SK-N-SH treated with all-trans-retinoic acid at 6 μM for 48 hours (cell line): ENCODE results near the gene SCN2B.

ENCODE experiments used
- ATAC-seq: fragments of 200-7000 bp; cut with Tn5 transposase; 3 replicates; pipeline ENCODE4 v1.9.1; 2020; ENCODE audit warnings: mild to moderate bottlenecking, moderate library complexity
- ARNTL ChIP-seq: fragments of 450-650 bp; formaldehyde crosslinking; IDR thresholded peaks from 2 replicates; pipeline ENCODE4 v1.5.0; 2020; ENCODE audit warnings: low read depth, mild to moderate bottlenecking, moderate library complexity, borderline replicate concordance
- BACH2 ChIP-seq: fragments of 250-450 bp; sonication (Bioruptor Pico); IDR thresholded peaks from 2 replicates; pipeline ENCODE4 v1.9.0; 2021; ENCODE audit warnings: mild to moderate bottlenecking, borderline replicate concordance
- CSDC2 ChIP-seq: fragments of 250-450 bp; sonication (Bioruptor Pico); IDR thresholded peaks from 2 replicates; pipeline ENCODE4 v1.5.0; 2020; ENCODE audit warnings: mild to moderate bottlenecking, moderate library complexity
- CSRNP3 ChIP-seq: fragments of 250-450 bp; sonication (Bioruptor Pico); IDR thresholded peaks from 2 replicates; pipeline ENCODE4 v1.5.1; 2021; ENCODE audit warnings: mild to moderate bottlenecking, moderate library complexity
- ESRRG ChIP-seq: fragments of 250-450 bp; sonication (Bioruptor Pico); IDR thresholded peaks from 2 replicates; pipeline ENCODE4 v1.6.1; 2021; ENCODE audit warnings: mild to moderate bottlenecking
- GLIS3 ChIP-seq: fragments of 250-450 bp; sonication (Bioruptor Pico); IDR thresholded peaks from 2 replicates; pipeline ENCODE4 v1.5.0; 2020; ENCODE audit warnings: mild to moderate bottlenecking, moderate library complexity
- ISL1 ChIP-seq: fragments of 250-450 bp; sonication (Bioruptor Pico); IDR thresholded peaks from 2 replicates; pipeline ENCODE4 v2.1.2; 2022; ENCODE audit warnings: mild to moderate bottlenecking, moderate library complexity
- OSR1 ChIP-seq: fragments of 250-450 bp; sonication (Bioruptor Pico); IDR thresholded peaks from 2 replicates; pipeline ENCODE4 v1.8.0; 2022; ENCODE audit warnings: moderate library complexity, mild to moderate bottlenecking, inconsistent platforms
- PPARA ChIP-seq: fragments of 250-450 bp; sonication (Bioruptor Pico); IDR thresholded peaks from 2 replicates; pipeline ENCODE4 v1.5.0; 2020; ENCODE audit warnings: mild to moderate bottlenecking, borderline replicate concordance
- RARB ChIP-seq: fragments of 250-450 bp; sonication (Bioruptor Pico); IDR thresholded peaks from 2 replicates; pipeline ENCODE4 v1.8.0; 2021; ENCODE audit warnings: mild to moderate bottlenecking, moderate library complexity
- SNAI2 ChIP-seq: fragments of 250-450 bp; sonication (Bioruptor Pico); IDR thresholded peaks from 2 replicates; pipeline ENCODE4 v1.5.0; 2020; ENCODE audit warnings: mild to moderate bottlenecking, moderate library complexity
- TCF4 ChIP-seq: fragments of 250-450 bp; sonication (Bioruptor Pico); IDR thresholded peaks from 2 replicates; pipeline ENCODE4 v1.8.0; 2021; ENCODE audit warnings: mild to moderate bottlenecking, moderate library complexity, borderline replicate concordance
- TOX ChIP-seq: fragments of 250-450 bp; sonication (Bioruptor Pico); IDR thresholded peaks from 2 replicates; pipeline ENCODE4 v1.8.0; 2021; ENCODE audit warnings: mild to moderate bottlenecking, moderate library complexity, borderline replicate concordance
- ZC3H10 ChIP-seq: fragments of 250-450 bp; sonication (Bioruptor Pico); IDR thresholded peaks from 2 replicates; pipeline ENCODE4 v1.5.1; 2021; ENCODE audit warnings: mild to moderate bottlenecking, moderate library complexity
- ZFP3 ChIP-seq: fragments of 250-450 bp; sonication (Bioruptor Pico); IDR thresholded peaks from 2 replicates; pipeline ENCODE4 v1.5.0; 2020; ENCODE audit warnings: mild to moderate bottlenecking, moderate library complexity
- ZFP30 ChIP-seq: fragments of 450-650 bp; formaldehyde crosslinking; IDR thresholded peaks from 2 replicates; pipeline ENCODE4 v1.5.0; 2022; ENCODE audit warnings: mild to moderate bottlenecking, moderate library complexity
- ZNF565 ChIP-seq: fragments of 450-650 bp; formaldehyde crosslinking; conservative IDR thresholded peaks from 2 replicates; pipeline ENCODE4 v1.5.0; 2020; ENCODE audit warnings: low read depth, mild to moderate bottlenecking, moderate library complexity
- ZNF70 ChIP-seq: fragments of 450-650 bp; formaldehyde crosslinking; IDR thresholded peaks from 2 replicates; pipeline ENCODE4 v1.5.0; 2020; ENCODE audit warnings: mild to moderate bottlenecking, moderate library complexity
- ZNF8 ChIP-seq: fragments of 450-650 bp; formaldehyde crosslinking; IDR thresholded peaks from 2 replicates; pipeline ENCODE4 v1.5.0; 2020; ENCODE audit warnings: mild to moderate bottlenecking, moderate library complexity
- TF ChIP-seq, protein P1 (sequence below): fragments of 250-450 bp; sonication (Bioruptor Pico); IDR thresholded peaks from 2 replicates; pipeline ENCODE4 v1.8.0; 2021; ENCODE audit warnings: low read depth, mild to moderate bottlenecking, moderate library complexity, borderline replicate concordance
- TF ChIP-seq, protein P2 (sequence below): fragments of 250-450 bp; sonication (Bioruptor Pico); IDR thresholded peaks from 2 replicates; pipeline ENCODE4 v1.8.0; 2020; ENCODE audit warnings: mild to moderate bottlenecking, moderate library complexity, borderline replicate concordance
- TF ChIP-seq, protein P3 (sequence below): fragments of 250-450 bp; sonication (Bioruptor Pico); IDR thresholded peaks from 2 replicates; pipeline ENCODE4 v1.5.1; 2020; ENCODE audit warnings: low read depth, mild to moderate bottlenecking, moderate library complexity

SCN2B gene

DNA sequence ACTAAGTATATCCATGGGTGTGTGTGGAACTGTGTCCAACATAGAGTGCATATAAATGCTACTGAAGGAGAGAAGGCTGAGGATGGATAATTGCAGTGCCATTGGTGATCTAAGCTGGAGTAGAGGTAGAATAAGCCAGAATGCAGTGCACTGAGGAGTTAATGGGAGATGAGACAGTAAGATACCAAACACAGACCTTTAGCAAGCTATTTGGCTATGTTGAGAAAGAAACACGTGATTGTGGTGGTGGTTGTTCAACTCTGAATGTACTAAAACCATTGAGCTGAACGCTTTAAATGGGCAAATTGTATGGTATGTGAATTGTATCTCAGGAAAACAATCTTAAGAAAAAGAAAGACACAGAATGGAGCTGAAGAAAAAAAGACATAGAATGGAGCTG is 25.5 kb upstream of the SCN2B start:
- no peak for ATAC-seq
- TF ChIP-seq ZFP30 (CRISPR knock-in tag) (no peak), ISL1 (CRISPR knock-in tag) (no peak), ZNF70 (CRISPR knock-in tag) (no peak), ZC3H10 (no peak), OSR1 (CRISPR knock-in tag) (no peak), CSRNP3 (no peak)
- TF ChIP-seq, protein P1, sequence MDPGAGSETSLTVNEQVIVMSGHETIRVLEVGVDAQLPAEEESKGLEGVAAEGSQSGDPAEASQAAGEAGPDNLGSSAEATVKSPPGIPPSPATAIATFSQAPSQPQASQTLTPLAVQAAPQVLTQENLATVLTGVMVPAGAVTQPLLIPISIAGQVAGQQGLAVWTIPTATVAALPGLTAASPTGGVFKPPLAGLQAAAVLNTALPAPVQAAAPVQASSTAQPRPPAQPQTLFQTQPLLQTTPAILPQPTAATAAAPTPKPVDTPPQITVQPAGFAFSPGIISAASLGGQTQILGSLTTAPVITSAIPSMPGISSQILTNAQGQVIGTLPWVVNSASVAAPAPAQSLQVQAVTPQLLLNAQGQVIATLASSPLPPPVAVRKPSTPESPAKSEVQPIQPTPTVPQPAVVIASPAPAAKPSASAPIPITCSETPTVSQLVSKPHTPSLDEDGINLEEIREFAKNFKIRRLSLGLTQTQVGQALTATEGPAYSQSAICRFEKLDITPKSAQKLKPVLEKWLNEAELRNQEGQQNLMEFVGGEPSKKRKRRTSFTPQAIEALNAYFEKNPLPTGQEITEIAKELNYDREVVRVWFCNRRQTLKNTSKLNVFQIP, result no peak
- TF ChIP-seq, protein P2, sequence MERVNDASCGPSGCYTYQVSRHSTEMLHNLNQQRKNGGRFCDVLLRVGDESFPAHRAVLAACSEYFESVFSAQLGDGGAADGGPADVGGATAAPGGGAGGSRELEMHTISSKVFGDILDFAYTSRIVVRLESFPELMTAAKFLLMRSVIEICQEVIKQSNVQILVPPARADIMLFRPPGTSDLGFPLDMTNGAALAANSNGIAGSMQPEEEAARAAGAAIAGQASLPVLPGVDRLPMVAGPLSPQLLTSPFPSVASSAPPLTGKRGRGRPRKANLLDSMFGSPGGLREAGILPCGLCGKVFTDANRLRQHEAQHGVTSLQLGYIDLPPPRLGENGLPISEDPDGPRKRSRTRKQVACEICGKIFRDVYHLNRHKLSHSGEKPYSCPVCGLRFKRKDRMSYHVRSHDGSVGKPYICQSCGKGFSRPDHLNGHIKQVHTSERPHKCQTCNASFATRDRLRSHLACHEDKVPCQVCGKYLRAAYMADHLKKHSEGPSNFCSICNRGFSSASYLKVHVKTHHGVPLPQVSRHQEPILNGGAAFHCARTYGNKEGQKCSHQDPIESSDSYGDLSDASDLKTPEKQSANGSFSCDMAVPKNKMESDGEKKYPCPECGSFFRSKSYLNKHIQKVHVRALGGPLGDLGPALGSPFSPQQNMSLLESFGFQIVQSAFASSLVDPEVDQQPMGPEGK (CRISPR knock-in tag), result no peak

GRCh38 chr11:118200901-118201680 is 24.7 kb upstream of the SCN2B start:
- TF ChIP-seq TOX (CRISPR knock-in tag) (no peak), ISL1 (CRISPR knock-in tag) (no peak), RARB (CRISPR knock-in tag) (no peak), TCF4 (no peak), CSDC2 (CRISPR knock-in tag) (no peak), ZNF565 (CRISPR knock-in tag) (no peak), ZFP3 (CRISPR knock-in tag) (no peak), ZNF70 (CRISPR knock-in tag) (no peak), ZC3H10 (no peak), CSRNP3 (no peak), ARNTL (no peak), SNAI2 (no peak), GLIS3 (CRISPR knock-in tag) (no peak)
- TF ChIP-seq, protein P3, sequence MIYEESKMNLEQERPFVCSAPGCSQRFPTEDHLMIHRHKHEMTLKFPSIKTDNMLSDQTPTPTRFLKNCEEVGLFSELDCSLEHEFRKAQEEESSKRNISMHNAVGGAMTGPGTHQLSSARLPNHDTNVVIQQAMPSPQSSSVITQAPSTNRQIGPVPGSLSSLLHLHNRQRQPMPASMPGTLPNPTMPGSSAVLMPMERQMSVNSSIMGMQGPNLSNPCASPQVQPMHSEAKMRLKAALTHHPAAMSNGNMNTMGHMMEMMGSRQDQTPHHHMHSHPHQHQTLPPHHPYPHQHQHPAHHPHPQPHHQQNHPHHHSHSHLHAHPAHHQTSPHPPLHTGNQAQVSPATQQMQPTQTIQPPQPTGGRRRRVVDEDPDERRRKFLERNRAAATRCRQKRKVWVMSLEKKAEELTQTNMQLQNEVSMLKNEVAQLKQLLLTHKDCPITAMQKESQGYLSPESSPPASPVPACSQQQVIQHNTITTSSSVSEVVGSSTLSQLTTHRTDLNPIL (CRISPR knock-in tag), result no peak
- TF ChIP-seq, all 23 proteins: peak for 0
- no peak for ATAC-seq

GRCh38 chr11:118200497-118200896 is 24.1 kb upstream of the SCN2B start:
- ATAC-seq, result no peak
- TF ChIP-seq ZFP3 (CRISPR knock-in tag) (no peak), ZNF8 (CRISPR knock-in tag) (no peak), RARB (CRISPR knock-in tag) (no peak), ZFP30 (CRISPR knock-in tag) (no peak), TCF4 (no peak), ZC3H10 (no peak), CSRNP3 (no peak), SNAI2 (no peak), BACH2 (CRISPR knock-in tag) (no peak), TOX (CRISPR knock-in tag) (no peak), ISL1 (CRISPR knock-in tag) (no peak), GLIS3 (CRISPR knock-in tag) (no peak), ESRRG (CRISPR knock-in tag) (no peak), CSDC2 (CRISPR knock-in tag) (no peak), ZNF70 (CRISPR knock-in tag) (no peak), PPARA (no peak)
- TF ChIP-seq, protein P2 (CRISPR knock-in tag), result no peak
- TF ChIP-seq, protein P1, result no peak
